ENCODE results near the gene ZNF746. TPM values are rescaled to one million over a fixed set of nuclear protein-coding genes. Genes with fewer than 3 reads are reported as not detected.

ZNF746 gene
- total RNA-seq, 1 donor from 2014 or later = 16.7 TPM

DNA sequence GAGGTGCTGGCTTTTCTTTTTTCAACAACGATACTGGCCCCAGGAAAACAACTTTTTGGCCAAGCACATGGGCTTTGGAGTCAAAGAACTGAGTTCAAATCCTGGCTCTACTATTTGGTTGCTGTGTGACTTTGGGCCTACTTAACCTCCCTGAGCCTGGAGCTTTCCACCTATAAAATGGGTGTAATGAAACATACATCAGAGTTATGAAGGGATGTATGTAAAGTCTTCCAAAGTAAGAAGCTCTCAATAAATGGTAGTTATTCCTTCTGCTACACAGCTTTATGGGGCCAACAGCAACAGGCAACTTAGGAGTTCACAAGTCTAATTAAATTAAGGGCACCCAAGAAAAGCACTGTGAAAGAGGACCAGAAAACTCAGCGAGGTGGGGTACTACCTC, 69.7 kb downstream of the ZNF746 start:
- no peak for DNase-seq (ENCODE audit: low read depth, low spot score)

DNA sequence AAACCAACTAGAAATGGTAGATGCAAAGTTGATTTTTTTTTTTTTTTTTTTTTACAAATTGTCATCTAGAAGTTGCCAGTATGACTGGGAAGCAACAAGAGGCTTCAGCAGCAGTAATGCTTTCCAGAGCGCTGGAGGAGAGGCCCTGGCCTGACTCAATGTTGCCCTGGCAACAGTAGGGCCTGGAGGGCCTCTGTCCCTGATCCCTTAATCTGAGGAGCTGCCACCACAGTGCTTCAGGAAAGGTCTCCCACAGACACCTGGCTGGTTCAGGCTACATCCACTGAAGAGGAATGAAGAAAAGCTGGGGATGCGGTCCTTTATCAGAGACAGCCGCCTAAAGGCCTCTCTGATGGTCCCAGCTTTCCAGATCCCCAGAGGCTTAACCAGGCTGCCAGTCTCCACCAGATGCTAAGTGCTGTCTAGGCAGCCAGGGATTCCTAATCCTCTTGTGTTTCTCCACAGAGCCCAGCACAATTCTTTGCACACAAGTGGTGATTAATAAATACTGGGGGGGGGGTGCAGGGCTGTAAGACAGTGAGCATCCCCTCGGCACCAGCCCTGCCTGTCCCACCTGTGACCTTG, 70.4 kb downstream of the ZNF746 start:
- DNase-seq (ENCODE audit: low read depth, low spot score) = no peak

DNA sequence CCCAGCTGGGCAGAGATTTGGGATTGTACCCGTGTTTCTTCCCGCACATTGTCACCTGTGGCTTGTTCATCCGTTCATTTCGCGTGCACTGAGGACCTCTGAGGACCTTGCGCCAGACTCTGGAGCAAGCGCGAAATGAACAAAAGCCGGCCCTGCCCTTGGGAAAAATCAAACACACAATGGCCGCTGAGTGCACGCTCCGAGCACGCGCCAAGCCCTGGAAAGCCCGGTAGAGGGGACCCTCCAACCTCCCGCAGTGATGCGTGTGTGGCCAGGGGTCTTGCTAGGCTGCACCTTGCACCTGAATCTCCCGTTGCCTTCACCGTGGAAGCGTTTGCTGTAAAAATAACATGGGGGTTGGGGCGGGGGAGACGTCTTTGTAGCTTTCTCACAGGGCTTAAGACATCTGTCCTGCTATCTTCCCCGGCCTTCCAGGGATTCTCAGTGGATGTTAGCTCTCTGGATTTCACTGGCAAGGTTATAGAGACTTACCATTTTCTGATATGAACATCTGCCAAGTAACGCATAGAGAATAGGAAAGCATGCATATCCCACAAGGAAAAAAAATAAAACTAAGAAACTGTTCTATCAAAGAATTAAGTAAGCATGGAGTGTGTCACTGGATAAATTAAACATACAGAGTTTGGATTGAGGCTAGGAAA, 74.0 kb downstream of the ZNF746 start:
- no peak for DNase-seq (ENCODE audit: low read depth, low spot score)

DNA sequence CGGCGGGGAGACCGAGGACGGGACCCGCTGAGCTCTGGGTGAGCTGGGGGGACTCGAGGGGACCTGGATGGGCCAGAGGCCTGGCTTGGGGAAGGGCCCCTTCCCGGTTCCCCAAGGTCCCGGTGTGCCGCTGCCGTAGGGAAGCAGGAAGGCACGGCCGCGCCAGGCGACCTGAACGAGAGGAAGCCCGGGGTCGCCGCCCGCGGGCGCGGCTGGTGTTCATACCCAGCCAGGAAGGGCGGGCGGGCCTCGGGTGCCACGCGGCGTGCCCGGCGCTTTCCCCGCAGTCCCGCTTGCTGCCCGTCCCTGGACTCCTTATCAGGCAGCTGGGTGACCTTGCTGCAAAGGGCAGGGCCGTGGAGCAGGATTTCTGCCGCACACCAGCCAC, 74.7 kb downstream of the ZNF746 start:
- no peak for DNase-seq (ENCODE audit: low read depth, low spot score)

Other genes with a start within 250 kb of the ZNF746 start
- gene ZNF783, start 235.6 kb downstream of the ZNF746 start, total RNA-seq = 3.5 and 5.6 TPM in 2 replicates
- gene ZNF777, start 36.7 kb downstream of the ZNF746 start, total RNA-seq = 3.6 and 4.0 TPM in 2 replicates

Data from pulmonary artery endothelial cell (primary cell).